ENCODE data around the gene UGT1A10. TPM values are rescaled to one million over a fixed set of nuclear protein-coding genes. Genes with fewer than 3 reads are reported as not detected.

Gene UGT1A10
- total and polyA plus RNA-seq, 2 donors (not counting 3 experiments of a cell fraction or from before 2014, with no cell fraction given) = not detected

- Histone ChIP-seq H3K27me3 (ENCODE audit: control insufficient read depth in 2 of 2, insufficient read depth in 2 of 2, low read length in 2 of 2) (no peaks in the 10 kb centered on the region), H3K27ac (ENCODE audit: insufficient read depth, low read depth, low read length) (no peak overlapping the region), H2AFZ (ENCODE audit: low read depth, low read length) (no peak overlapping the region), H3K9me3 (replicated peaks; ENCODE audit: control insufficient read depth, insufficient read depth, low read length) (no peaks in the 10 kb centered on the region), H3K79me2 (ENCODE audit: control insufficient read depth, insufficient read depth, low read length) (no peaks in the 10 kb centered on the region), H3K9ac (replicated peaks; ENCODE audit: extremely low read depth, insufficient read depth, low read length) (no peak overlapping the region), H4K20me1 (replicated peaks; ENCODE audit: control insufficient read depth, extremely low read depth, insufficient read depth, low read length) (no peaks in the 10 kb centered on the region), H3K4me2 (ENCODE audit: insufficient read depth, low read length) (no peak overlapping the region), H3K36me3 (ENCODE audit: control insufficient read depth in 2 of 2, extremely low read depth in 1 of 2, insufficient read depth in 2 of 2, low read length in 2 of 2) (no peaks in the 10 kb centered on the region), H3K9me1 (replicated peaks; ENCODE audit: control insufficient read depth, extremely low read depth, insufficient read depth, low read length) (no peaks in the 10 kb centered on the region), H3K4me1 (ENCODE audit: control insufficient read depth, extremely low read depth, insufficient read depth, low read length) (peaks cover 8% of the 10 kb centered on the region), H3K4me3 (replicated peaks in 1 of 3; ENCODE audit: insufficient read depth in 1 of 3, low read depth in 1 of 3, low read length in 3 of 3) (no peak overlapping the region)
- FAIRE-seq (no peak), DNase-seq (ENCODE audit: low read depth, low spot score) (no peak)
- POLR2A ChIA-PET = no interaction called here
- no TSS peak for BruUV-seq (replicated peaks)
- dilution Hi-C loops (cut with MboI; ENCODE audit: extremely low pct_ligation_motif_present, low sequenced_read_pairs) = no loop called here
- CTCF ChIA-PET = no interaction called here
- intact Hi-C loops (cut with micrococcal nuclease) = no loop called here
- TF ChIP-seq POLR2AphosphoS5 (IDR thresholded peaks at IDR 0.05; ENCODE audit: insufficient read depth, low read depth, low read length) (no peak), FOS (IDR thresholded peaks at IDR 0.05; ENCODE audit: borderline replicate concordance, insufficient read depth, low read length) (no peak)
Observed at GRCh38 chr2:233684640-233685039, 48.4 kb downstream of the UGT1A10 start.

- H4K20me1 ChIP-seq (replicated peaks; ENCODE audit: control insufficient read depth, extremely low read depth, insufficient read depth, low read length) = no peaks in the 10 kb centered on the region
- CTCF ChIA-PET = no interaction called here
- H3K9me1 ChIP-seq (replicated peaks; ENCODE audit: control insufficient read depth, extremely low read depth, insufficient read depth, low read length) = no peaks in the 10 kb centered on the region
- H3K4me3 ChIP-seq (replicated peaks in 1 of 3; ENCODE audit: insufficient read depth in 1 of 3, low read depth in 1 of 3, low read length in 3 of 3) = no peak overlapping the region
- POLR2A ChIA-PET = no interaction called here
- no TSS peak for BruUV-seq (replicated peaks)
- H3K9ac ChIP-seq (replicated peaks; ENCODE audit: extremely low read depth, insufficient read depth, low read length) = no peak overlapping the region
- no peak overlapping the region for H3K4me2 ChIP-seq (ENCODE audit: insufficient read depth, low read length)
- intact Hi-C loops (cut with micrococcal nuclease) (no loop called here), dilution Hi-C loops (cut with MboI; ENCODE audit: extremely low pct_ligation_motif_present, low sequenced_read_pairs) (no loop called here)
- H3K4me1 ChIP-seq (ENCODE audit: control insufficient read depth, extremely low read depth, insufficient read depth, low read length) = peaks cover 17% of the 10 kb centered on the region
- H3K79me2 ChIP-seq (ENCODE audit: control insufficient read depth, insufficient read depth, low read length) = no peaks in the 10 kb centered on the region
- no peaks in the 10 kb centered on the region for H3K27me3 ChIP-seq (ENCODE audit: control insufficient read depth in 2 of 2, insufficient read depth in 2 of 2, low read length in 2 of 2)
- DNase-seq (ENCODE audit: low read depth, low spot score) = no peak
- H3K27ac ChIP-seq (ENCODE audit: insufficient read depth, low read depth, low read length) = no peak overlapping the region
- H2AFZ ChIP-seq (ENCODE audit: low read depth, low read length) = no peak overlapping the region
- no peak for FAIRE-seq
- no peaks in the 10 kb centered on the region for H3K36me3 ChIP-seq (ENCODE audit: control insufficient read depth in 2 of 2, extremely low read depth in 1 of 2, insufficient read depth in 2 of 2, low read length in 2 of 2)
- TF ChIP-seq JUN (IDR thresholded peaks at IDR 0.05; ENCODE audit: borderline replicate concordance, insufficient read depth, insufficient read length, low read depth) (no peak), FOS (IDR thresholded peaks at IDR 0.05; ENCODE audit: borderline replicate concordance, insufficient read depth, low read length) (no peak), GATA2 (IDR thresholded peaks at IDR 0.05; ENCODE audit: insufficient read depth, insufficient read length, low read depth, low read length) (no peak), MAX (IDR thresholded peaks at IDR 0.05; ENCODE audit: insufficient read depth, insufficient read length) (no peak), POLR2AphosphoS5 (IDR thresholded peaks at IDR 0.05; ENCODE audit: insufficient read depth, low read depth, low read length) (no peak), EZH2 (IDR thresholded peaks at IDR 0.05; ENCODE audit: borderline replicate concordance, low read depth, low read length, severe bottlenecking) (no peak), POLR2A (IDR thresholded peaks at IDR 0.05; ENCODE audit: low read depth, low read length) (no peak), MYC (IDR thresholded peaks at IDR 0.05; ENCODE audit: low read depth, low read length) (no peak), CTCF (IDR thresholded peaks at IDR 0.05; ENCODE audit: extremely low read depth in 1 of 2, insufficient read depth in 1 of 2, low read depth in 1 of 2, low read length in 2 of 2) (no peak)
- no peaks in the 10 kb centered on the region for H3K9me3 ChIP-seq (replicated peaks; ENCODE audit: control insufficient read depth, insufficient read depth, low read length)
Observed at GRCh38 chr2:233686928-233687327, 50.7 kb downstream of the UGT1A10 start.
